GM12892 (cell line): ENCODE results near the gene LTB4R2.

Source experiments
- POLR2A ChIP-seq: IDR thresholded peaks from 2 replicates; pipeline ENCODE4 v1.6.1; 2011; ENCODE audit warnings: low read depth, low read length, control low read depth
- POLR2AphosphoS5 ChIP-seq: IDR thresholded peaks from 2 replicates; pipeline ENCODE4 v1.6.1; 2011; ENCODE audit warnings: low read depth, low read length, control low read depth
- TAF1 ChIP-seq: IDR thresholded peaks from 2 replicates; pipeline ENCODE4 v1.6.1; 2011; ENCODE audit warnings: low read depth, mild to moderate bottlenecking, control low read depth, low read length, borderline replicate concordance

DNA sequence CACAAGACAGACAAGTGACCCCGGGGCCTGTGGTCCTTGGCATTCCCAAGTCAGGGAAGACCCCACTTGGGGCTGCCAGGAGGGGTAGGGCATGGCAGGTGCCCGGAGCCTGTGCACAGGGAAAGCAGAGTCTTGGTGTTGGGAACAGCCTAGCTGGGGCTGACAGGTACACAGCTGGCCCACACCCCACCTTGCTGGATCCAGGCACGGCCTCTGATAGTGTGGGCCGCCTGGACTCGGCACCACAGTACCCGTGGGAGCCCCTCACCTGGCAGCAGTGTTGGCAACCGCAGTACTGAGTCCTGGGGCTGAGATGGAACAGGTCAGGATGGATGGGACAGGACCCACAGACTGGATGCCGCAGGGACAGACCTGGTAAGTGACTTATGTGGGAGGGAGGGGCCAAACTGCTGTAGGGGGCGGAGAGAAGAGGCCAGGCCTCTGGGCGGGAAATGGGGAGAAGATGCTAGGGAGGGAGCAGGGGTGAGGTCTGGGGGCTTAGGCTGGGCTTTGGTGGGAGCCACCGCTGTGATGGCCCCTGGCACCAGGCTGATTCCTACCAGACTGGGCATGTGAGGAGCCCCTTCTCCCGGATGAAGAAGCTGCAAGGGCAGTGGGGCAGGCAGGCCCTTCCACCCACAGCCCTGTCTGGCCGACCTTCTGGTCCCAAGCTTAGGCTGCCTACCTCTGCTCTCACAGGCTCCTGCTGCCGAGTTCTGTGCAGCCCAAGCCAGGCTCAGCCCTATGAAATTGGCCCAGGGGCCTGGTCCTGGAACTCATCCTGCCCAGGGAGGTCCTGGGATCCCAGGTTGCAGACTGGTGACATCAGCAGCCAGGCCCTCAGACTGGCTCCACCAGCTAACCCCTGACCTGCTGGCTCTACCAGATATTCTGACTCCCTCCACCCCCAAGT is 46.9 kb upstream of the LTB4R2 start, which contains the start of gene TGM1:
- TF ChIP-seq POLR2AphosphoS5: no peak
- TF ChIP-seq POLR2A: no peak
- no peak for TF ChIP-seq TAF1
